OCI-LY3 (cell line): ENCODE data around the gene SLC9B2.

Experiments used
- H2AFZ ChIP-seq: fragments of 200-600, 300-600 bp; shearing (Covaris generic); 2 replicates; pipeline ENCODE4 v1.6.0; 2014; ENCODE audit warnings: antibody characterized with exemption, low read depth, low read length
- H3K27ac ChIP-seq: fragments of 200-600, 300-600 bp; sonication (generic); 2 replicates; pipeline ENCODE4 v1.5.1; 2014; ENCODE audit warnings: mild to moderate bottlenecking, low read length, moderate library complexity, mixed read lengths
- H3K27me3 ChIP-seq: fragments of 200-600, 300-600 bp; sonication (generic); 2 replicates; pipeline ENCODE4 v1.6.1; 2014; ENCODE audit warnings: low read depth, low read length, mixed read lengths
- H3K36me3 ChIP-seq: fragments of 200-600, 300-600 bp; sonication (generic); replicated peaks from 2 replicates; pipeline ENCODE3; 2014; ENCODE audit warnings: low read depth, low read length, mixed read lengths
- H3K4me1 ChIP-seq: fragments of 300-600, 200-600 bp; sonication (generic); 2 replicates; pipeline ENCODE4 v1.6.1; 2014; ENCODE audit warnings: low read length, mixed read lengths
- H3K4me2 ChIP-seq: fragments of 200-600, 300-600 bp; sonication (generic); 2 replicates; pipeline ENCODE4 v1.6.1; 2014; ENCODE audit warnings: low read length, mixed read lengths
- H3K4me3 ChIP-seq: fragments of 300-600, 200-600 bp; sonication (generic); 2 replicates; pipeline ENCODE4 v1.5.1; 2014; ENCODE audit warnings: antibody characterized with exemption, mild to moderate bottlenecking, low read length, moderate library complexity
- H3K79me2 ChIP-seq: fragments of 300-600, 200-600 bp; shearing (Covaris generic); 2 replicates; pipeline ENCODE4 v1.6.1; 2014; ENCODE audit warnings: mild to moderate bottlenecking, low read length, mixed read lengths
- H3K9ac ChIP-seq: fragments of 300-600, 200-600 bp; shearing (Covaris generic); 2 replicates; pipeline ENCODE4 v1.6.0; 2014; ENCODE audit warnings: mild to moderate bottlenecking, low read length, moderate library complexity
- H3K9me3 ChIP-seq: fragments of 200-600, 300-600 bp; shearing (Covaris generic); 2 replicates; pipeline ENCODE4 v1.6.1; 2014; ENCODE audit warnings: low read length, mixed read lengths; ENCODE audit not compliant: insufficient read depth
- H4K20me1 ChIP-seq: fragments of 200-600, 300-600 bp; sonication (generic); 2 replicates; pipeline ENCODE4 v1.6.1; 2016; ENCODE audit warnings: low read length, mixed read lengths; ENCODE audit not compliant: insufficient read depth
- CTCF ChIP-seq: fragments of 200-600, 300-600 bp; sonication (generic); IDR thresholded peaks from 2 replicates; pipeline ENCODE4 v1.5.1; 2014; ENCODE audit warnings: antibody characterized with exemption, low read length, low read depth
- EZH2phosphoT487 ChIP-seq: fragments of 200-600 bp; shearing (Covaris generic); IDR thresholded peaks from 2 replicates; pipeline ENCODE4 v1.6.1; 2018; ENCODE audit warnings: antibody characterized with exemption, mixed run types, low read depth

The SLC9B2 gene

GRCh38 chr4:103097112-103097511, 20.6 kb upstream of the SLC9B2 start:
- H3K4me3 ChIP-seq: no peak overlapping the region
- H3K4me2 ChIP-seq: no peak overlapping the region
- H3K9me3 ChIP-seq: no peaks in the 10 kb centered on the region
- no peaks in the 10 kb centered on the region for H3K36me3 ChIP-seq
- no peak overlapping the region for H3K9ac ChIP-seq
- TF ChIP-seq CTCF (no peak), EZH2phosphoT487 (no peak)
- H3K79me2 ChIP-seq: no peaks in the 10 kb centered on the region
- H3K27ac ChIP-seq: no peak overlapping the region
- H2AFZ ChIP-seq: no peak overlapping the region
- peaks cover 16% of the 10 kb centered on the region for H3K4me1 ChIP-seq
- no peaks in the 10 kb centered on the region for H4K20me1 ChIP-seq
- no peaks in the 10 kb centered on the region for H3K27me3 ChIP-seq

GRCh38 chr4:103095080-103095479, 18.5 kb upstream of the SLC9B2 start:
- H3K4me1 ChIP-seq: peaks cover 25% of the 10 kb centered on the region
- H3K9ac ChIP-seq: no peak overlapping the region
- no peaks in the 10 kb centered on the region for H3K36me3 ChIP-seq
- no peaks in the 10 kb centered on the region for H4K20me1 ChIP-seq
- H3K27me3 ChIP-seq: no peaks in the 10 kb centered on the region
- H3K4me3 ChIP-seq: no peak overlapping the region
- no peak overlapping the region for H3K27ac ChIP-seq
- no peaks in the 10 kb centered on the region for H3K9me3 ChIP-seq
- TF ChIP-seq EZH2phosphoT487: no peak
- no peak overlapping the region for H2AFZ ChIP-seq
- H3K4me2 ChIP-seq: no peak overlapping the region
- no peaks in the 10 kb centered on the region for H3K79me2 ChIP-seq

- no peaks in the 10 kb centered on the region for H3K9me3 ChIP-seq
- no peaks in the 10 kb centered on the region for H4K20me1 ChIP-seq
- H3K4me2 ChIP-seq: peak overlapping the region; percentile 46
- H3K4me3 ChIP-seq: peak overlapping the region; percentile 16; the same call in 1 of the 2 replicates
- H3K27ac ChIP-seq: no peak overlapping the region
- no peaks in the 10 kb centered on the region for H3K36me3 ChIP-seq
- no peaks in the 10 kb centered on the region for H3K79me2 ChIP-seq
- H3K27me3 ChIP-seq: no peaks in the 10 kb centered on the region
- H3K4me1 ChIP-seq: peaks cover 16% of the 10 kb centered on the region
- H2AFZ ChIP-seq: 0 out of 2 replicates have a peak overlapping the region, but pooled peaks have one; percentile 17
- TF ChIP-seq EZH2phosphoT487 (no peak), CTCF (no peak)
- H3K9ac ChIP-seq: no peak overlapping the region
These were observed 15.7 kb upstream of the SLC9B2 start for GRCh38 chr4:103092245-103092644.

GRCh38 chr4:103091601-103092223, 15.2 kb upstream of the SLC9B2 start:
- no peak overlapping the region for H3K27ac ChIP-seq
- no peak overlapping the region for H3K9ac ChIP-seq

More at GRCh38 chr4:103091601-103092223, 15.2 kb upstream of the SLC9B2 start:
- Histone ChIP-seq H3K4me1 (peaks cover 16% of the 10 kb centered on the region), H3K4me2 (peak overlapping the region; percentile 46), H2AFZ (no peak overlapping the region), H3K36me3 (no peaks in the 10 kb centered on the region), H3K9me3 (no peaks in the 10 kb centered on the region), H3K79me2 (no peaks in the 10 kb centered on the region), H4K20me1 (no peaks in the 10 kb centered on the region), H3K27me3 (no peaks in the 10 kb centered on the region), H3K4me3 (no peak overlapping the region)
- TF ChIP-seq CTCF (peak; percentile 94), EZH2phosphoT487 (no peak)
